GM15510 (cell line): ENCODE measurements around the gene PREX1.

Source experiments
- POLR2A ChIP-seq: IDR thresholded peaks from 3 replicates; pipeline ENCODE4 v1.6.1; 2011; ENCODE audit warnings: borderline replicate concordance; ENCODE audit not compliant: insufficient read length; ENCODE audit errors: extremely low read depth

Gene PREX1

GRCh38 chr20:48703511-48704219, 124.1 kb downstream of the PREX1 start:
- no peak for TF ChIP-seq POLR2A

GRCh38 chr20:48703107-48703506, 124.7 kb downstream of the PREX1 start:
- no peak for TF ChIP-seq POLR2A

GRCh38 chr20:48702455-48702913, 125.3 kb downstream of the PREX1 start:
- TF ChIP-seq POLR2A, result no peak

GRCh38 chr20:48701702-48702101, 126.1 kb downstream of the PREX1 start:
- no peak for TF ChIP-seq POLR2A

GRCh38 chr20:48698507-48699267, 129.1 kb downstream of the PREX1 start:
- no peak for TF ChIP-seq POLR2A

- TF ChIP-seq POLR2A, result no peak
These were observed 129.8 kb downstream of the PREX1 start for GRCh38 chr20:48697845-48698491.

GRCh38 chr20:48696671-48697070, 131.1 kb downstream of the PREX1 start:
- no peak for TF ChIP-seq POLR2A

- no peak for TF ChIP-seq POLR2A
These were observed 132.1 kb downstream of the PREX1 start for GRCh38 chr20:48695738-48696137.

GRCh38 chr20:48695255-48695654, 132.5 kb downstream of the PREX1 start:
- TF ChIP-seq POLR2A, result no peak

GRCh38 chr20:48694381-48694865, 133.4 kb downstream of the PREX1 start:
- TF ChIP-seq POLR2A, result no peak

- no peak for TF ChIP-seq POLR2A
These were observed 136.3 kb downstream of the PREX1 start for GRCh38 chr20:48691523-48691922.

GRCh38 chr20:48690888-48691287, 136.9 kb downstream of the PREX1 start:
- TF ChIP-seq POLR2A, result no peak

GRCh38 chr20:48689874-48690571, 137.8 kb downstream of the PREX1 start:
- no peak for TF ChIP-seq POLR2A

- no peak for TF ChIP-seq POLR2A
These were observed 138.4 kb downstream of the PREX1 start for GRCh38 chr20:48689388-48689787.

GRCh38 chr20:48688579-48688978, 139.2 kb downstream of the PREX1 start:
- TF ChIP-seq POLR2A, result no peak
